ENCODE measurements around the gene SLC16A9. TPM values are rescaled to one million over a fixed set of nuclear protein-coding genes. Genes with fewer than 3 reads are reported as not detected.

The SLC16A9 gene
- total RNA-seq, 4 donors from 2014 or later = 0.17 to 0.82 (median 0.39) TPM

- TF ChIP-seq CTCF (IDR thresholded peaks at IDR 0.05; ENCODE audit: low read depth) = no peak
Measured at GRCh38 chr10:59628456-59628855, 81.2 kb downstream of the SLC16A9 start.

GRCh38 chr10:59627366-59628018, 82.2 kb downstream of the SLC16A9 start:
- no peak for TF ChIP-seq CTCF (IDR thresholded peaks at IDR 0.05; ENCODE audit: low read depth)

GRCh38 chr10:59626523-59626869, 83.2 kb downstream of the SLC16A9 start:
- TF ChIP-seq CTCF (IDR thresholded peaks at IDR 0.05; ENCODE audit: low read depth) = no peak

GRCh38 chr10:59625721-59626522, 83.7 kb downstream of the SLC16A9 start:
- no peak for TF ChIP-seq CTCF (IDR thresholded peaks at IDR 0.05; ENCODE audit: low read depth)

GRCh38 chr10:59624951-59625350, 84.7 kb downstream of the SLC16A9 start:
- TF ChIP-seq CTCF (IDR thresholded peaks at IDR 0.05; ENCODE audit: low read depth) = no peak

GRCh38 chr10:59624136-59624535, 85.5 kb downstream of the SLC16A9 start:
- TF ChIP-seq CTCF (IDR thresholded peaks at IDR 0.05; ENCODE audit: low read depth) = no peak
